Activated CD4-positive, alpha-beta memory T cell treated with anti-CD3 and anti-CD28 coated beads for 36 hours (primary cell): Measurements from ENCODE around the gene NFAT5. TPM values are rescaled to one million over a fixed set of nuclear protein-coding genes. Genes with fewer than 3 reads are reported as not detected.
"Not testable (repeated sequence)": the region's sequence is repeated elsewhere in the genome, so short reads cannot be mapped to it uniquely, and the experiment has no call there.

Experiments
- CTCF ChIA-PET: fragments of 350-600 bp; sonication (Branson Sonifier 250); formaldehyde crosslinking; loops from one replicate; lab custom pipeline; 2021; ENCODE audit warnings: antibody characterized with exemption, inconsistent platforms; lab: Charles Lee
- POLR2A ChIA-PET: fragments of 350-600 bp; sonication (Branson Sonifier 250); formaldehyde crosslinking; loops from one replicate; lab custom pipeline; 2021; ENCODE audit warnings: antibody characterized with exemption; lab: Charles Lee
- DNase-seq: peaks from one replicate; pipeline ENCODE4 v3.0.0-alpha.2; 2020
- H3K27ac Mint-ChIP-seq: one replicate; pipeline ENCODE4 v1.8.0; 2021; ENCODE audit warnings: mixed read lengths
- H3K27me3 Mint-ChIP-seq: one replicate; pipeline ENCODE4 v1.8.0; 2021; ENCODE audit warnings: mixed read lengths
- H3K36me3 Mint-ChIP-seq: one replicate; pipeline ENCODE4 v1.8.0; 2021; ENCODE audit warnings: mixed read lengths
- H3K4me1 Mint-ChIP-seq: one replicate; pipeline ENCODE4 v1.8.0; 2021; ENCODE audit warnings: low read depth, mixed read lengths
- H3K4me3 Mint-ChIP-seq: one replicate; pipeline ENCODE4 v1.8.0; 2021; ENCODE audit warnings: mild to moderate bottlenecking, mixed read lengths
- H3K9me3 Mint-ChIP-seq: one replicate; pipeline ENCODE4 v1.8.0; 2021; ENCODE audit warnings: mixed read lengths
- intact Hi-C: fragments of 100-400 bp; cut with micrococcal nuclease; formaldehyde crosslinking; loops from one replicate; pipeline ENCODE4 v1.15.1; 2023
- total RNA-seq, 2 experiments: library from RNA; stranded (reverse); gene quantifications; one replicate each; pipeline ENCODE4 v1.2.3, GENCODE V29; 2021

The NFAT5 gene, protein sequence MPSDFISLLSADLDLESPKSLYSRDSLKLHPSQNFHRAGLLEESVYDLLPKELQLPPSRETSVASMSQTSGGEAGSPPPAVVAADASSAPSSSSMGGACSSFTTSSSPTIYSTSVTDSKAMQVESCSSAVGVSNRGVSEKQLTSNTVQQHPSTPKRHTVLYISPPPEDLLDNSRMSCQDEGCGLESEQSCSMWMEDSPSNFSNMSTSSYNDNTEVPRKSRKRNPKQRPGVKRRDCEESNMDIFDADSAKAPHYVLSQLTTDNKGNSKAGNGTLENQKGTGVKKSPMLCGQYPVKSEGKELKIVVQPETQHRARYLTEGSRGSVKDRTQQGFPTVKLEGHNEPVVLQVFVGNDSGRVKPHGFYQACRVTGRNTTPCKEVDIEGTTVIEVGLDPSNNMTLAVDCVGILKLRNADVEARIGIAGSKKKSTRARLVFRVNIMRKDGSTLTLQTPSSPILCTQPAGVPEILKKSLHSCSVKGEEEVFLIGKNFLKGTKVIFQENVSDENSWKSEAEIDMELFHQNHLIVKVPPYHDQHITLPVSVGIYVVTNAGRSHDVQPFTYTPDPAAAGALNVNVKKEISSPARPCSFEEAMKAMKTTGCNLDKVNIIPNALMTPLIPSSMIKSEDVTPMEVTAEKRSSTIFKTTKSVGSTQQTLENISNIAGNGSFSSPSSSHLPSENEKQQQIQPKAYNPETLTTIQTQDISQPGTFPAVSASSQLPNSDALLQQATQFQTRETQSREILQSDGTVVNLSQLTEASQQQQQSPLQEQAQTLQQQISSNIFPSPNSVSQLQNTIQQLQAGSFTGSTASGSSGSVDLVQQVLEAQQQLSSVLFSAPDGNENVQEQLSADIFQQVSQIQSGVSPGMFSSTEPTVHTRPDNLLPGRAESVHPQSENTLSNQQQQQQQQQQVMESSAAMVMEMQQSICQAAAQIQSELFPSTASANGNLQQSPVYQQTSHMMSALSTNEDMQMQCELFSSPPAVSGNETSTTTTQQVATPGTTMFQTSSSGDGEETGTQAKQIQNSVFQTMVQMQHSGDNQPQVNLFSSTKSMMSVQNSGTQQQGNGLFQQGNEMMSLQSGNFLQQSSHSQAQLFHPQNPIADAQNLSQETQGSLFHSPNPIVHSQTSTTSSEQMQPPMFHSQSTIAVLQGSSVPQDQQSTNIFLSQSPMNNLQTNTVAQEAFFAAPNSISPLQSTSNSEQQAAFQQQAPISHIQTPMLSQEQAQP (N-terminal part only)
- 10 to 100 TPM; 28.2 to 32.7 TPM for total RNA-seq

GRCh38 chr16:69565671-69566239, at the start of gene NFAT5:
TSS of gene NFAT5 (plus strand) at chr16:69565966. CDS start at chr16:69566302, 336 bp downstream.
- peaks cover 45% of the 10 kb centered on the region for H3K4me1 Mint-ChIP-seq
- H3K27me3 Mint-ChIP-seq, result no peaks in the 10 kb centered on the region
- no peaks in the 10 kb centered on the region for H3K9me3 Mint-ChIP-seq
- intact Hi-C loops, result loop anchor here (2.0 to 10.0 kb wide), 4 partner anchors 121 to 811 kb away; partner anchors contain the start of genes COG8, NIP7 and NOB1
- H3K27ac Mint-ChIP-seq, result peak within 1 kb of the TSS; percentile 94
- CTCF ChIA-PET, result interaction anchor here (1.2 to 2.8 kb wide), 3 partner anchors 101 to 170 kb away, joined by 3 to 23 read pairs (median 8); partner anchors contain the start of gene CYB5B
- POLR2A ChIA-PET, result interaction anchor here (1.3 to 1.7 kb wide), 3 partner anchors 45 to 182 kb away, joined by 4 to 10 read pairs (median 4); partner anchors contain the start of gene CYB5B
- peaks cover 20% of the 10 kb centered on the region for H3K36me3 Mint-ChIP-seq
- peak; percentile 92 for DNase-seq
- peak within 1 kb of the TSS; percentile 96 for H3K4me3 Mint-ChIP-seq

DNA sequence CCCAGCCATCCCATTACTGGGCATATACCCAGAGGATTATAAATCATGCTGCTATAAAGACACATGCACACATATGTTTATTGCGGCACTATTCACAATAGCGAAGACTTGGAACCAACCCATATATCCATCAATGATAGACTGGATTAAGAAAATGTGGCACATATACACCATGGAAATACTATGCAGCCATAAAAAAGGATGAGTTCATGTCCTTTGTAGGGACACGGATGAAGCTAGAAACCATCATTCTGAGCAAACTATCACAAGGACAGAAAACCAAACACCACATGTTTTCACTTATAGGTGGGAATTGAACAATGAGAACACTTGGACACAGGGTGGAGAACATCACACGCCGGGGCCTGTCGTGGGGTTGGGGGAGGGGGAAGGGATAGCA, 47.9 kb upstream of the NFAT5 start:
- CTCF ChIA-PET, result interaction anchor here (1.3 kb wide), 1 partner anchor 8 kb away, joined by 3 read pairs; no protein-coding TSS in a partner anchor
- DNase-seq, H3K9me3 Mint-ChIP-seq, H3K36me3 Mint-ChIP-seq, H3K27me3 Mint-ChIP-seq, POLR2A ChIA-PET, H3K4me3 Mint-ChIP-seq, H3K27ac Mint-ChIP-seq, intact Hi-C loops: not testable (repeated sequence)
- H3K4me1 Mint-ChIP-seq, result peaks cover 19% of the 10 kb centered on the region

DNA sequence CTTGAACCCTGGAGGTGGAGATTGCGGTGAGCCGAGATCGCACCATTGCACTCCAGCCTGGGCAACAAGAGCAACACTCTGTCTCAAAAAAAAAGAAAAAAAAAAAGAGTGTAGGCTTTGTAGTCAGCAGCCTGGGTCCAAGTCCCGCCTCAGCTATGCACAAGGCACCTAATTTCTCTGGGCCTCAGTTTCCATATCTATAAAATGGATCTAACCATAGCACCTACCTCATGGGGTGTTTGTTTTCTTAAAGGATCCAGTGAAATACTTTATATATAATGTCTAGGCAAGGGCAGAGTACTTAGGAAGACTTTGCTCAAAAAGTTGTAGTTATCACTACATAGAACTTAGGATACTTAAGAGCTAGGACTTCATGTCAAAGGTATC, 45.4 kb upstream of the NFAT5 start:
- Mint-ChIP-seq H3K36me3 (no peaks in the 10 kb centered on the region), H3K27me3 (no peaks in the 10 kb centered on the region), H3K9me3 (no peaks in the 10 kb centered on the region), H3K27ac (peak overlapping the region; percentile 79), H3K4me3 (no peak overlapping the region), H3K4me1 (peaks cover 19% of the 10 kb centered on the region)
- intact Hi-C loops, result no loop called here
- no peak for DNase-seq
- POLR2A ChIA-PET, result interaction anchor here (0.8 to 2.0 kb wide), 4 partner anchors 10 to 55 kb away, joined by 3 to 17 read pairs (median 4); partner anchors contain the start of gene NFAT5
- CTCF ChIA-PET, result interaction anchor here (0.6 to 1.4 kb wide), 3 partner anchors 10 to 47 kb away, joined by 3 to 6 read pairs (median 4); no protein-coding TSS in a partner anchor

DNA sequence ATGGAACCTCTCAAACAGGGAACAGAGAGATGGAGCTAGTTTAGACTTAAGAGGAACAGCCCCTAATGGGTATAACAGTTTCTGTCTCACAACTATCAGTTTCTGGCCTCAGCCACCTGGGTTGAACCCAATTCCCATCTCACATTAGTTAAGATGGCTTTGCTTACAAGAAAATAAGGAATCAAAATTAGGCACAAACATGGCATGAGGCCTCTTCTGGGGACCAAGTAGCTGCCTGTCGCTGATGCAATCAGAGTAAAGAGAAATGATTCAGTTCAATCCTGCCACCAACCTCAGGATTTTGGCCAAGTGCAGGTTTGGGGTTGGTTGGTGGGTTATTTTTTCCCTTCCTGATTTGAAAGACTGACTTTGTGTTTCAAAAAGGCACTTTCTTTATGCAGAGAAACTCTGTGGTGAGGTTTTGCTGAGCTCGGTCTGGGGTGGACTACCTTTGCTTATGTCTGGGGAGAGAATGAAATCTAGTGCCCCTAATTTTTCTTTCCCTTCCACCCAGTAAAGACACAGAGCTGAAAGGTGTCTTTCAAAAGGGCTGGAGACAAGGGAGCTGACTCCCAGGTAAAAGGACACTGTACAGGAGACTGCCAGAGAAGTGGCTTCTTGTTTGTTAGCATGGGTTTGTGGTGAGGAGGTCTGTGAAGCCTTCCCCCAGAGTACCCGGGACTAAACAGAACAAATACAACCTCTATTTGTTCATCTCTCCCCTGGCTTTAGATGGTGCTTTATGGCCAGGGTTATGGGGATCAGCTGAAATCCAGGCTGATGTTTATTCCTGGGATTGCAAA, 44.8 kb upstream of the NFAT5 start:
- peak; percentile 78 for DNase-seq
- ChIA-PET POLR2A (interaction anchor here (0.8 to 2.0 kb wide), 4 partner anchors 10 to 56 kb away, joined by 3 to 17 read pairs (median 4); partner anchors contain the start of gene NFAT5), CTCF (interaction anchor here (0.6 to 1.4 kb wide), 4 partner anchors 10 to 46 kb away, joined by 3 to 6 read pairs (median 4); no protein-coding TSS in a partner anchor)
- H3K4me1 Mint-ChIP-seq, result peaks cover 19% of the 10 kb centered on the region
- H3K27me3 Mint-ChIP-seq, result no peaks in the 10 kb centered on the region
- H3K4me3 Mint-ChIP-seq, result no peak overlapping the region
- H3K36me3 Mint-ChIP-seq, result no peaks in the 10 kb centered on the region
- H3K27ac Mint-ChIP-seq, result peak overlapping the region; percentile 79
- H3K9me3 Mint-ChIP-seq, result no peaks in the 10 kb centered on the region
- intact Hi-C loops, result loop anchor here (1.0 kb wide), 2 partner anchors 9 to 43 kb away; no protein-coding TSS in a partner anchor

- no peaks in the 10 kb centered on the region for H3K36me3 Mint-ChIP-seq
- no peaks in the 10 kb centered on the region for H3K9me3 Mint-ChIP-seq
- no peak for DNase-seq
Measured at GRCh38 chr16:69522041-69522578, 43.7 kb upstream of the NFAT5 start.

DNA sequence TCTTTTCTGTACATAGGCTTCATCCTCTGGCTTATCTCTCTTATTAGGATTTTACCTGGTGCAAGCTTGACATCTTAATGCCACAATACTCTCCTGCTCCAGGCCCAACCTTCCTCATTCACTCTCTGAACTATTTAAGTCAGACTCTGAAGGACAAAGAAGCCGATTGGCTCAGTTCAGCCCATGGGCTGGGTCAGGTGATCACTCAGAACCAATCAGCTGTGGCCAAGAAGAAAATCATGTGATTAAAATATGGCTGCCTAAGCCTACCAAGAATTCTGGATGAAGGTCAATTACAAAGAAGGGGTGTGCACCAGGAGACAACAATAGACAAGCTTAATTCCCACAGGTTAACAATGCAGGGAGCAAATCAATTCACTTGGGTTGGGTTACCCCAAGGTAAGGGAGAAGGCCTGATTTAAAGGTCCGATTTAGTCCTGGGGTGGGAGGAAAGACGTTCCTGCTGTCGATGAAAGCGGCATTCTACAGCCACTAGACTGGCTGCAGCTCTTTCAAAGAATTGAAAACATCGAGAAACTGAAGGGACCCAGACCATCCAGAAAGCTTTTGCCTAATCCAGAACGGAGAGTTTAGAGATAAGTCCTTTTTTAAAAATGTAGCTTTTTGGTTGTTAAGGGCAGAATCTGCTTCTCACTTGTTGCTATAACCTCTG, 42.9 kb upstream of the NFAT5 start:
- Mint-ChIP-seq H3K27me3 (no peaks in the 10 kb centered on the region), H3K27ac (no peak overlapping the region), H3K4me3 (no peak overlapping the region), H3K9me3 (no peaks in the 10 kb centered on the region), H3K4me1 (peaks cover 19% of the 10 kb centered on the region), H3K36me3 (no peaks in the 10 kb centered on the region)
- intact Hi-C loops, result no loop called here
- POLR2A ChIA-PET, result no interaction called here
- CTCF ChIA-PET, result interaction anchor here (1.1 kb wide), 1 partner anchor 103 kb away, joined by 3 read pairs; no protein-coding TSS in a partner anchor
- DNase-seq, result no peak

More at GRCh38 chr16:69522041-69522578, 43.7 kb upstream of the NFAT5 start:
- CTCF ChIA-PET, result interaction anchor here (1.1 kb wide), 1 partner anchor 103 kb away, joined by 3 read pairs; no protein-coding TSS in a partner anchor
- no peak overlapping the region for H3K27ac Mint-ChIP-seq
- no peak overlapping the region for H3K4me3 Mint-ChIP-seq
- H3K27me3 Mint-ChIP-seq, result no peaks in the 10 kb centered on the region
- intact Hi-C loops, result no loop called here
- POLR2A ChIA-PET, result interaction anchor here (2.0 kb wide), 1 partner anchor 9 kb away, joined by 17 read pairs; no protein-coding TSS in a partner anchor
- peaks cover 19% of the 10 kb centered on the region for H3K4me1 Mint-ChIP-seq

GRCh38 chr16:69523566-69524305, 42.0 kb upstream of the NFAT5 start:
- Mint-ChIP-seq H3K4me3 (no peak overlapping the region), H3K9me3 (no peaks in the 10 kb centered on the region), H3K27ac (no peak overlapping the region), H3K27me3 (no peaks in the 10 kb centered on the region), H3K36me3 (no peaks in the 10 kb centered on the region), H3K4me1 (peaks cover 19% of the 10 kb centered on the region)
- intact Hi-C loops, result no loop called here
- ChIA-PET POLR2A (no interaction called here), CTCF (interaction anchor here (0.5 to 1.1 kb wide), 2 partner anchors 104 to 354 kb away, joined by 3 read pairs; no protein-coding TSS in a partner anchor)
- DNase-seq, result no peak

DNA sequence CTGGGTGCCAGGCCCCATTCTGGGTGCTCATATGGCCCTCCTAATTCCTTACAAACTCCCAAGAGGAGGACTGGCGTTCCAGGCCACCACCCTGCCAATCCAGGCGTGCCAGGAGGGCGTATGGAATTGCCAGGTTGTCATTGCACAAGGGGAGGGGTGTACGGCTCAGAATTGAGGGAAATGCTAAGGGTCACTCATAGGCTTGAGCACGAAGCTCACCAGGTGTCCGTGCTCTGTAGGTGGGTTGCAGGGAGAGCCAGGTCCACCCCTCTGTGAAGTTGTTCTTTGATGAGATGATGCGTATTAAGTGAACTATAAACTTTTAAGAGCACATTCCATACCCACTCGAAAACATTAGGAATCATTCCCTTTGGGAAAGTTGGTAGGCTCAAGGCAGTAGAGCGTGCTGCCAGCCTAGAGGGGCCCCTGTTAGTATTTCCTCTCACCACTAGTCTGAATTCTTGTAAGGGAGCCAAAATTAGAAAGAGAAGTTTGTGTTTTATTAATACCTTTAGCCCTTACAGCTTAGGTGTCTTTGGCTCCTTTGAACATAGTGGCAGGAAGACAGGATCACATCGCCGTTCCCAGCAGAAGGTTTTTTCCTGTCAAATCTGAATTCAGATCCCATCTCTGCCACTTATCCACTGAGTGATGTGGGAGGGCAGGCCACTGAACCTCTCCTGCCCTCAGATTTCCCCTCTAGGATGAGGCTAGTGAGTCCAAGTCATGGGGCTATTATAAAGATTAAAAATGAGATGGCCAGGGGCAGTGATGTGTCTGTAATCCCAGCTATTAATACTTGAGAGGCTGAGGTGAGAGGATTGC, 38.7 kb upstream of the NFAT5 start:
- ChIA-PET CTCF (no interaction called here), POLR2A (no interaction called here)
- Mint-ChIP-seq H3K27ac (no peak overlapping the region), H3K36me3 (no peaks in the 10 kb centered on the region), H3K27me3 (no peaks in the 10 kb centered on the region), H3K4me1 (peaks cover 20% of the 10 kb centered on the region), H3K9me3 (no peaks in the 10 kb centered on the region), H3K4me3 (no peak overlapping the region)
- intact Hi-C loops, result no loop called here
- DNase-seq, result no peak
